Karpas-422 (cell line): ENCODE results near the gene KHDC4. TPM values are rescaled to one million over a fixed set of nuclear protein-coding genes. Genes with fewer than 3 reads are reported as not detected.

Experiments used
- DNase-seq: peaks from one replicate; pipeline ENCODE4 v3.0.0-alpha.2; 2015
- H2AFZ ChIP-seq: fragments of 200-600 bp; sonication (generic); 2 replicates; pipeline ENCODE4 v1.6.1; 2014; ENCODE audit warnings: antibody characterized with exemption, low read length, mixed read lengths
- H3K27ac ChIP-seq: fragments of 200-600 bp; sonication (generic); 2 replicates; pipeline ENCODE4 v1.5.1; 2014; ENCODE audit warnings: mild to moderate bottlenecking, low read length, moderate library complexity
- H3K27me3 ChIP-seq: fragments of 200-600 bp; sonication (generic); 2 replicates; pipeline ENCODE4 v1.6.1; 2014; ENCODE audit warnings: low read length, mixed read lengths
- H3K36me3 ChIP-seq: fragments of 200-600 bp; sonication (generic); 2 replicates; pipeline ENCODE4 v1.6.1; 2014; ENCODE audit warnings: low read length, mixed read lengths; ENCODE audit not compliant: insufficient read depth
- H3K4me1 ChIP-seq: fragments of 200-600 bp; sonication (generic); 2 replicates; pipeline ENCODE4 v1.6.1; 2014; ENCODE audit warnings: mild to moderate bottlenecking, low read length, mixed read lengths
- H3K4me2 ChIP-seq: fragments of 200-600 bp; sonication (generic); 2 replicates; pipeline ENCODE4 v1.6.1; 2014; ENCODE audit warnings: low read length, low read depth, mild to moderate bottlenecking; ENCODE audit not compliant: poor library complexity, severe bottlenecking
- H3K4me3 ChIP-seq: fragments of 200-600 bp; sonication (generic); 2 replicates; pipeline ENCODE4 v1.5.1; 2014; ENCODE audit warnings: mild to moderate bottlenecking, antibody characterized with exemption, low read length, mixed read lengths
- H3K79me2 ChIP-seq: fragments of 200-600 bp; sonication (generic); 2 replicates; pipeline ENCODE4 v1.6.1; 2014; ENCODE audit warnings: mild to moderate bottlenecking, low read length, mixed read lengths
- H3K9ac ChIP-seq: fragments of 200-600 bp; sonication (generic); 2 replicates; pipeline ENCODE4 v1.6.0; 2014; ENCODE audit warnings: low read length
- H3K9me2 ChIP-seq: fragments of 200-600 bp; sonication (generic), shearing (Covaris generic); replicated peaks from 2 replicates; pipeline ENCODE4 v1.6.0; 2014; ENCODE audit warnings: mild to moderate bottlenecking, low read length, moderate library complexity; ENCODE audit not compliant: insufficient read depth
- H3K9me3 ChIP-seq: fragments of 300-700, 200-600 bp; sonication (generic); 2 replicates; pipeline ENCODE4 v1.6.1; 2014; ENCODE audit warnings: low read length, mixed read lengths
- H4K20me1 ChIP-seq: fragments of 200-600 bp; sonication (generic); 2 replicates; pipeline ENCODE4 v1.6.1; 2014; ENCODE audit warnings: mild to moderate bottlenecking, antibody characterized with exemption, low read length, low read depth; ENCODE audit not compliant: insufficient read depth
- total RNA-seq: library from RNA; depleted of rRNA; stranded (reverse); fragments of >200 nt; shearing (Covaris generic); gene quantifications from 2 replicates; pipeline ENCODE4 v1.2.3, GENCODE V29; 2014; ENCODE audit warnings: low replicate concordance

KHDC4 gene
- total RNA-seq, 1 experiment from 2014 or later: 63.2 TPM

- no peak overlapping the region for H3K4me3 ChIP-seq
Measured at GRCh38 chr1:155971910-155972809, 37.9 kb upstream of the KHDC4 start.

GRCh38 chr1:155970531-155971167 is 36.4 kb upstream of the KHDC4 start:
- peak overlapping the region; percentile 2 for H3K4me2 ChIP-seq
- no peaks in the 10 kb centered on the region for H3K27me3 ChIP-seq
- H3K4me1 ChIP-seq: peaks cover 59% of the 10 kb centered on the region
- H3K9me3 ChIP-seq: no peaks in the 10 kb centered on the region
- H3K36me3 ChIP-seq: peaks cover 40% of the 10 kb centered on the region; the same call in 1 of the 2 replicates
- H4K20me1 ChIP-seq: peaks cover 62% of the 10 kb centered on the region
- H3K9me2 ChIP-seq: no peaks in the 10 kb centered on the region
- H3K4me3 ChIP-seq: no peak overlapping the region
- H2AFZ ChIP-seq: no peak overlapping the region
- H3K27ac ChIP-seq: peak overlapping the region; percentile 73
- peak; percentile 77 for DNase-seq
- H3K9ac ChIP-seq: peak overlapping the region; percentile 45
- H3K79me2 ChIP-seq: peaks cover 82% of the 10 kb centered on the region

More at GRCh38 chr1:155971910-155972809, 37.9 kb upstream of the KHDC4 start:
- Histone ChIP-seq H3K27ac (peak overlapping the region; percentile 73), H3K4me1 (peaks cover 74% of the 10 kb centered on the region), H3K9me3 (no peaks in the 10 kb centered on the region), H3K9ac (peak overlapping the region; percentile 26), H3K4me2 (peak overlapping the region; percentile 16), H2AFZ (no peak overlapping the region), H3K9me2 (no peaks in the 10 kb centered on the region), H3K27me3 (no peaks in the 10 kb centered on the region), H3K79me2 (peaks cover 96% of the 10 kb centered on the region), H4K20me1 (peaks cover 77% of the 10 kb centered on the region), H3K36me3 (peaks cover 34% of the 10 kb centered on the region)
- no peak for DNase-seq

- Histone ChIP-seq H3K27me3 (no peaks in the 10 kb centered on the region), H3K4me1 (peaks cover 52% of the 10 kb centered on the region), H3K36me3 (peaks cover 40% of the 10 kb centered on the region; the same call in 1 of the 2 replicates), H3K4me3 (no peak overlapping the region), H3K4me2 (no peak overlapping the region), H2AFZ (no peak overlapping the region), H3K9me2 (no peaks in the 10 kb centered on the region), H4K20me1 (peaks cover 56% of the 10 kb centered on the region), H3K9ac (no peak overlapping the region; the same call in 1 of the 2 replicates), H3K79me2 (peaks cover 77% of the 10 kb centered on the region), H3K9me3 (no peaks in the 10 kb centered on the region), H3K27ac (no peak overlapping the region)
- DNase-seq: no peak
Measured at GRCh38 chr1:155969377-155969791, 35.2 kb upstream of the KHDC4 start.

GRCh38 chr1:155968670-155969069 is 34.5 kb upstream of the KHDC4 start:
- Histone ChIP-seq H3K4me3 (no peak overlapping the region), H3K4me2 (no peak overlapping the region), H3K27ac (no peak overlapping the region), H2AFZ (no peak overlapping the region), H3K27me3 (no peaks in the 10 kb centered on the region), H3K36me3 (peaks cover 39% of the 10 kb centered on the region; the same call in 1 of the 2 replicates), H3K9me2 (no peaks in the 10 kb centered on the region), H3K9ac (no peak overlapping the region), H4K20me1 (peaks cover 51% of the 10 kb centered on the region), H3K4me1 (peaks cover 48% of the 10 kb centered on the region), H3K9me3 (no peaks in the 10 kb centered on the region), H3K79me2 (peaks cover 72% of the 10 kb centered on the region)
- no peak for DNase-seq

- H3K4me3 ChIP-seq: no peak overlapping the region
- H3K4me1 ChIP-seq: peaks cover 44% of the 10 kb centered on the region
- H3K9me2 ChIP-seq: no peaks in the 10 kb centered on the region
- H4K20me1 ChIP-seq: peaks cover 48% of the 10 kb centered on the region
- H3K9me3 ChIP-seq: no peaks in the 10 kb centered on the region
- H3K27ac ChIP-seq: no peak overlapping the region
- H3K36me3 ChIP-seq: peaks cover 39% of the 10 kb centered on the region; the same call in 1 of the 2 replicates
- H2AFZ ChIP-seq: no peak overlapping the region
- no peak for DNase-seq
- peaks cover 66% of the 10 kb centered on the region for H3K79me2 ChIP-seq
- no peak overlapping the region for H3K9ac ChIP-seq
- H3K27me3 ChIP-seq: no peaks in the 10 kb centered on the region
- H3K4me2 ChIP-seq: no peak overlapping the region
Measured at GRCh38 chr1:155968051-155968400, 33.8 kb upstream of the KHDC4 start.

GRCh38 chr1:155967341-155968050 is 33.3 kb upstream of the KHDC4 start:
- H4K20me1 ChIP-seq: peaks cover 43% of the 10 kb centered on the region; the same call in 1 of the 2 replicates
- H3K79me2 ChIP-seq: peaks cover 60% of the 10 kb centered on the region
- peaks cover 44% of the 10 kb centered on the region for H3K4me1 ChIP-seq
- no peak overlapping the region for H3K9ac ChIP-seq
- no peak overlapping the region for H3K27ac ChIP-seq
- DNase-seq: no peak
- H3K4me2 ChIP-seq: no peak overlapping the region
- no peaks in the 10 kb centered on the region for H3K27me3 ChIP-seq
- peaks cover 39% of the 10 kb centered on the region; the same call in 1 of the 2 replicates for H3K36me3 ChIP-seq
- H3K4me3 ChIP-seq: no peak overlapping the region
- no peak overlapping the region for H2AFZ ChIP-seq
- no peaks in the 10 kb centered on the region for H3K9me3 ChIP-seq
- no peaks in the 10 kb centered on the region for H3K9me2 ChIP-seq

- H3K4me2 ChIP-seq: no peak overlapping the region
- H3K9me2 ChIP-seq: no peaks in the 10 kb centered on the region
- H4K20me1 ChIP-seq: peaks cover 36% of the 10 kb centered on the region; the same call in 1 of the 2 replicates
- H3K4me3 ChIP-seq: no peak overlapping the region
- peaks cover 39% of the 10 kb centered on the region; the same call in 1 of the 2 replicates for H3K36me3 ChIP-seq
- peaks cover 53% of the 10 kb centered on the region for H3K79me2 ChIP-seq
- H3K4me1 ChIP-seq: peaks cover 44% of the 10 kb centered on the region
- no peaks in the 10 kb centered on the region for H3K27me3 ChIP-seq
- no peaks in the 10 kb centered on the region for H3K9me3 ChIP-seq
- DNase-seq: no peak
- H2AFZ ChIP-seq: no peak overlapping the region
- H3K27ac ChIP-seq: no peak overlapping the region
- no peak overlapping the region for H3K9ac ChIP-seq
Measured at GRCh38 chr1:155966750-155967149, 32.5 kb upstream of the KHDC4 start.
